Lung (tissue), 12 donors: ENCODE data around the gene TRIM41. TPM values are rescaled to one million over a fixed set of nuclear protein-coding genes. Genes with fewer than 3 reads are reported as not detected.
A peak's percentile ranks its signal among the peaks of the same experiment; 100 is the strongest.

Experiments
- ATAC-seq: fragments of 200-7000 bp; cut with Tn5 transposase; one replicate; pipeline ENCODE4 v1.9.1; 2020; ENCODE audit warnings: moderate number of reproducible peaks; ENCODE audit not compliant: insufficient read depth, low FRiP score
- DNase-seq, 3 donors: peaks; one replicate each; pipeline ENCODE4 v3.0.0-alpha.2; 2013 to 2017
- H3K27ac ChIP-seq, 2 donors: one replicate each; pipeline ENCODE4 v1.5.1; 2013; ENCODE audit warnings: mild to moderate bottlenecking in 2 of 2, moderate library complexity in 2 of 2, control low read depth in 1 of 2, inconsistent platforms in 1 of 2, low read depth in 1 of 2, low read length in 1 of 2
- H3K27me3 ChIP-seq, 3 donors: one replicate each; pipeline ENCODE4 v1.5.1; 2013; ENCODE audit warnings: low read length in 2 of 3; ENCODE audit not compliant: control insufficient read depth in 3 of 3, insufficient read depth in 3 of 3
- H3K36me3 ChIP-seq, 4 donors: one replicate each; pipeline ENCODE4 v1.5.1; 2013; ENCODE audit warnings: low read length in 4 of 4, mild to moderate bottlenecking in 1 of 4, moderate library complexity in 1 of 4; ENCODE audit not compliant: control insufficient read depth in 4 of 4, insufficient read depth in 4 of 4
- H3K4me1 ChIP-seq, 5 donors: one replicate each; pipeline ENCODE4 v1.5.1; 2013; ENCODE audit warnings: low read length in 5 of 5, mild to moderate bottlenecking in 2 of 5, moderate library complexity in 1 of 5; ENCODE audit not compliant: control insufficient read depth in 5 of 5, insufficient read depth in 5 of 5
- H3K4me3 ChIP-seq: one replicate; pipeline ENCODE4 v1.5.1; 2013; ENCODE audit warnings: mild to moderate bottlenecking, control low read depth, moderate library complexity
- H3K9ac ChIP-seq, 2 donors: one replicate each; pipeline ENCODE4 v1.5.1; 2013; ENCODE audit warnings: low read length in 2 of 2, control low read depth in 1 of 2; ENCODE audit not compliant: insufficient read depth in 1 of 2
- H3K9me3 ChIP-seq, 4 donors: one replicate each; pipeline ENCODE4 v1.5.1; 2013; ENCODE audit warnings: low read length in 3 of 4, mild to moderate bottlenecking in 1 of 4, moderate library complexity in 1 of 4; ENCODE audit not compliant: control insufficient read depth in 4 of 4, insufficient read depth in 3 of 4
- WGBS, 2 donors: extraction: QIAGEN DNeasy Blood & Tissue Kit; methylation state at CpG; one replicate each; pipeline ENCODE4 v1.1.7; 2013; 5-methylcytosine and 5-hydroxymethylcytosine counted together
- polyA plus RNA-seq, 2 donors: library from polyadenylated mRNA; stranded (reverse); fragments of 200-250 nt; gene quantifications; one replicate each; pipeline ENCODE4 v1.2.1, GENCODE V29; 2013
- total RNA-seq, 2 donors: library from RNA; depleted of rRNA in 1 of 2; stranded (reverse); fragments of >200 nt in 1 of 2; gene quantifications; one replicate each; pipeline ENCODE4 v1.2.1, GENCODE V29; 2014 to 2021
- TF ChIP-seq, protein P1 (sequence below): IDR thresholded peaks from 2 replicates; pipeline ENCODE4 v1.5.1; 2012; ENCODE audit warnings: mild to moderate bottlenecking; ENCODE audit errors: control extremely low read depth, extremely low read depth
- donor health status: control.
- donor health status: control.
- donor health status: Bipolar disorder and iron deficiency.
- donor health status: healthy.
- donor health status: DM: yes; HTN: yes; CAD: no.

Gene TRIM41
- total and polyA plus RNA-seq, 4 donors: 13.1 to 38.6 (median 22.2) TPM

GRCh38 chr5:181221792-181222629 is 1.1 kb upstream of the TRIM41 start:
- 5 to 6% methylated on average over 47 to 50 of the region's 50 CpGs for WGBS, 2 donors
- peak overlapping the region; percentile 94 to 98 for H3K27ac ChIP-seq

GRCh38 chr5:181222630-181223057 is 437 bp upstream of the TRIM41 start:
- no peak for DNase-seq

More at GRCh38 chr5:181221792-181222629, 1.1 kb upstream of the TRIM41 start:
- H3K9ac ChIP-seq: peak overlapping the region in 1 of 2 donors; percentile 90
- peak; percentile 46 for ATAC-seq
- H3K9me3 ChIP-seq: no peaks in the 10 kb centered on the region
- TF ChIP-seq, protein P1, sequence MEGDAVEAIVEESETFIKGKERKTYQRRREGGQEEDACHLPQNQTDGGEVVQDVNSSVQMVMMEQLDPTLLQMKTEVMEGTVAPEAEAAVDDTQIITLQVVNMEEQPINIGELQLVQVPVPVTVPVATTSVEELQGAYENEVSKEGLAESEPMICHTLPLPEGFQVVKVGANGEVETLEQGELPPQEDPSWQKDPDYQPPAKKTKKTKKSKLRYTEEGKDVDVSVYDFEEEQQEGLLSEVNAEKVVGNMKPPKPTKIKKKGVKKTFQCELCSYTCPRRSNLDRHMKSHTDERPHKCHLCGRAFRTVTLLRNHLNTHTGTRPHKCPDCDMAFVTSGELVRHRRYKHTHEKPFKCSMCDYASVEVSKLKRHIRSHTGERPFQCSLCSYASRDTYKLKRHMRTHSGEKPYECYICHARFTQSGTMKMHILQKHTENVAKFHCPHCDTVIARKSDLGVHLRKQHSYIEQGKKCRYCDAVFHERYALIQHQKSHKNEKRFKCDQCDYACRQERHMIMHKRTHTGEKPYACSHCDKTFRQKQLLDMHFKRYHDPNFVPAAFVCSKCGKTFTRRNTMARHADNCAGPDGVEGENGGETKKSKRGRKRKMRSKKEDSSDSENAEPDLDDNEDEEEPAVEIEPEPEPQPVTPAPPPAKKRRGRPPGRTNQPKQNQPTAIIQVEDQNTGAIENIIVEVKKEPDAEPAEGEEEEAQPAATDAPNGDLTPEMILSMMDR: no peak
- peaks cover 0 to 16% (median 15%) of the 10 kb centered on the region in 3 donors for H3K27me3 ChIP-seq
- peaks cover 0 to 2% (median 0%) of the 10 kb centered on the region in 4 donors for H3K36me3 ChIP-seq
- DNase-seq: peak; percentile 93 to 96 (median 96)
- peaks cover 0 to 30% (median 10%) of the 10 kb centered on the region in 5 donors for H3K4me1 ChIP-seq
- peak overlapping the region; percentile 56 for H3K4me3 ChIP-seq

DNA sequence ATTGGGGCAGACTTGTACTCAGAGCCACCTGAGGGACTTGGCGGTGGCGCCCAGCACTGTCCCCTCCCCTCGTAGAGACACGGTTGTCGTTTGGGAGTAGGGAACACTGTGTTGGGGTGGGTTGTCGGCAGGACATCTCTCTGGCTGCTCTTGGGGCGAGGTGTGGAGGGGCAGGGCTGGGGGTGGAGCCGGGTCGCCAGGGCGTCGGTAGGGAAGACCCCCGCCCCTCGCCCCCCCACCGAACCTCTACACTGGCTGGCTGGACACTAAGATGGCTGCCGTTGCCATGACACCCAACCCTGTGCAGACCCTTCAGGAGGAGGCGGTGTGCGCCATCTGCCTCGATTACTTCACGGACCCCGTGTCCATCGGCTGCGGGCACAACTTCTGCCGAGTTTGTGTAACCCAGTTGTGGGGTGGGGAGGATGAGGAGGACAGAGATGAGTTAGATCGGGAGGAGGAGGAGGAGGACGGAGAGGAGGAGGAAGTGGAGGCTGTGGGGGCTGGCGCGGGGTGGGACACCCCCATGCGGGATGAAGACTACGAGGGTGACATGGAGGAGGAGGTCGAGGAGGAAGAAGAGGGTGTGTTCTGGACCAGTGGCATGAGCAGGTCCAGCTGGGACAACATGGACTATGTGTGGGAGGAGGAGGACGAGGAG is 778 bp downstream of the TRIM41 start:
- Histone ChIP-seq H3K27ac (peak overlapping the region; percentile 95 to 98), H3K36me3 (peaks cover 0 to 2% (median under 1%) of the 10 kb centered on the region in 4 donors), H3K4me3 (peak overlapping the region; percentile 74), H3K9me3 (no peaks in the 10 kb centered on the region), H3K4me1 (peaks cover 0 to 21% (median 10%) of the 10 kb centered on the region in 5 donors), H3K27me3 (peaks cover 0 to 13% (median 12%) of the 10 kb centered on the region in 3 donors), H3K9ac (peak overlapping the region; percentile 68 to 82)
- no peak for ATAC-seq
- peak; percentile 70 to 78 (median 73) for DNase-seq
- TF ChIP-seq, protein P1: no peak
- 1% methylated on average over 31 of the region's 31 CpGs for WGBS, 2 donors

More at GRCh38 chr5:181222630-181223057, 437 bp upstream of the TRIM41 start:
- Histone ChIP-seq H3K27me3 (peaks cover 0 to 16% (median 15%) of the 10 kb centered on the region in 3 donors), H3K9me3 (no peaks in the 10 kb centered on the region), H3K9ac (peak overlapping the region; percentile 68 to 90), H3K36me3 (peaks cover 0 to 2% (median under 1%) of the 10 kb centered on the region in 4 donors), H3K4me1 (peaks cover 0 to 24% (median 10%) of the 10 kb centered on the region in 5 donors), H3K4me3 (peak overlapping the region; percentile 56), H3K27ac (peak overlapping the region; percentile 95 to 98)
- TF ChIP-seq, protein P1: no peak
- peak; percentile 3 for ATAC-seq
- WGBS, 2 donors: 0% methylated on average over 18 of the region's 18 CpGs
